ENCODE measurements around the gene TF.

TF gene

GRCh38 chr3:133836497-133837158 lies 90.4 kb downstream of the TF start:
- no peak for DNase-seq (ENCODE audit: low read depth in 2 of 2)

- no peak for DNase-seq (ENCODE audit: low read depth in 2 of 2)
Observed at GRCh38 chr3:133837487-133838295, 91.5 kb downstream of the TF start.

DNA sequence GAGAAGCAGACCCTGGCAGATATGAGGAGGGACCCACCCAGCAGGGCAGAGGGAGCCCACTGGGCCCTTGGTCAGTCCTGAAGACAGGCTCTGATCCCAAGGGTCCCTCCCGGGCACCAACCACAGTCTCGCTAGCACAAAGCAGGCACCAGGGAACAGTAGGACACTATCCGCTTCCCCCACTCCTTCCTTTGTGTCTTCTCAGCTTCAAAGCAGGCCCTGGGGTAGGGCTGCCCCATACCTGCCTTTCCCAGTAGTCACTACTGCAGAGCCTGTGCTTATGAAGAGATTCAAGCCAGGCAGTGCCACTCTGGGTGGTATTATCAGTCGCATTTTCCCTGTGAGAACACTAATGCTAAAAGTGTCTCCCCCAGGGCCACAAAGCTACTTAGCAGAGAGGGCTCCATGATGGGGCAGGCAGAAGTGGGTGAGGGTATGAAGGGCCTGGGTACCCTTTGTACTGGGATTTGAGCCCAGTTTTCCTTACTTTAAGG lies 92.2 kb downstream of the TF start:
- DNase-seq (ENCODE audit: low read depth in 2 of 2), result no peak

- no peak for DNase-seq (ENCODE audit: low read depth in 2 of 2)
Observed at GRCh38 chr3:133838916-133839800, 93.0 kb downstream of the TF start.

GRCh38 chr3:133840055-133840737 lies 94.0 kb downstream of the TF start:
- no peak for DNase-seq (ENCODE audit: low read depth in 2 of 2)

DNA sequence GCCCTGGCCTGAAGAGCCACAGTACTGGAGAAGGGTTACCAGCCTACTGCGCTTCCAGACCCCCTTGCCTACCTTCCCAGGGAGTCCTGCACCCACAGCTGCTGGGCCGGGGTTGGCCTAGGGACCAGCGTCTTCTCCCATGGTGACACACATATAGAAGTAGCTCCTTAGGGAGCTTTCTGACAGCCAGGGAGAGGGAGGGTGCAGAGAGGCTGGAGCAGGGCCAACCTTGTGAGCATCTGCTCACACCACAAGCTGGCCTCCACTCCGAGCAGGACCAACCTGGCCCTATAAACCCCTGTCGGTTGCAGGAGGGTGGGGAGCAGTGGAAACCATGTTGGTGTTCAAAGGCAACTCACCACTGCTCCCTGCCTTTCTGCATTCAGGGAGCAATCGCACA lies 94.6 kb downstream of the TF start:
- DNase-seq (ENCODE audit: low read depth in 2 of 2), result no peak

GRCh38 chr3:133841196-133841595 lies 95.0 kb downstream of the TF start:
- DNase-seq (ENCODE audit: low read depth in 2 of 2), result no peak

GRCh38 chr3:133842158-133842557 lies 96.0 kb downstream of the TF start:
- DNase-seq (ENCODE audit: low read depth in 2 of 2), result no peak

DNA sequence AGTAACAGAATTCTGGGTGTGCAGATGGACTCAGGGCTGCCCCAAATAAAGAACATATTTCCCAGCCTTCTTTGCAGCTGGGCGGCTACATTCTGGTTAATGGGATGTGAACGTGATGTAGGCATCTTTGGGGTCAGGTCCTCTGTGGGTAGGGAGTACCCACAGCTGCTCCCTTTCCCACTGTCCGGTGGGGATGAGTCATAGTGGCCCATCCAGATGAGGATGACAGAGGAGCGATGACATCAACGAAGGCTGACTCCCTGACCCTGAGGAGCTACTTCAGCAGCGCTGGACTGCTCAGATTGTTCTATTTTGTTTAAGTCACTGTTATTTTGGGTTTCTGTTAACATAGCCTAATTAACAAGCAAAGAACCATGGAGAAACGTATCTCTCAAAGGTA lies 97.4 kb downstream of the TF start:
- no peak for DNase-seq (ENCODE audit: low read depth in 2 of 2)

DNA sequence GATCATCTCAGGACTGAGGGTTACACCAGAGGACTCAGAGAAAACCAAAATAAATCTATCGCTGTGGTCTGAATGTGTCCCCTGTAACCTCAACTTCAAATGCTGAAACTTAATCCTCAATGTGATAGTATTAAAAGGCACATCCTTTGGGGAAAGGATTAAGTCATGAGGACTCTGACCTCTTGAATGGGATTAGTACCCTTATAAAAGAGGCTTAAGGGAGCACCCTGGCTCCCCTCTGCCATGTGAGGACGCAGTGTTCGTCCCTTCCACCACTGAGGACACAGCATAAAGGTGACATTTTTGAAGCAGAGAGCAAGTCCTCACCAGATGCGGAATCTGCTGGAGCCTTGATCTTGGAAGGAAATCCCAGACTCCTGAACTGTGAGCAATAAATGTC lies 98.9 kb downstream of the TF start:
- no peak for DNase-seq (ENCODE audit: low read depth in 2 of 2)

Measured in fibroblast of skin of left biceps (primary cell).